GM18873 (cell line): ENCODE measurements around the gene HIF1A.
"Not testable (repeated sequence)": the region's sequence is repeated elsewhere in the genome, so short reads cannot be mapped to it uniquely, and the experiment has no call there.

Experiments used
- ATAC-seq: cut with Tn5 transposase; IDR thresholded peaks from one replicate; pipeline ENCODE4 v1.9.1; 2021; ENCODE audit warnings: mild to moderate bottlenecking, moderate library complexity, moderate number of reproducible peaks; ENCODE audit not compliant: unreplicated experiment, low FRiP score

HIF1A gene

DNA sequence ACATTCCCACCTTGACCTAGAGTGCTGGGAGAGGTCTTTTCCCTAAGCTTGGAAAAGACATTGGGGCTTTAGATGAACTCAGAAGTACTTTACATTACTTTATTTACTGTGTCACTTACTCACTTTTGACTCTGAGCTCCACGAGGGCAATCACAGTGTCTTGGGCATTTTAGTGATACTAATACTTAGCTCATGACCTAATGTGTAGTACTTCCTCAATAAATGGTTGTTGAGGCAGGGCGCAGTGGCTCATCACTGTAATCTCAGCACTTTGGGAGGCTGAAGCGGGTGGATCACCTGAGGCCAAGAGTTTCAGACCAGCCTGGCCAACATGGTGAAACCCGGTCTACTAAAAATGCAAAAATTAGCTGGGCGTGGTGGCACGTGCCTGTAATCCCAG lies 47.1 kb downstream of the HIF1A start:
- no peak for ATAC-seq

DNA sequence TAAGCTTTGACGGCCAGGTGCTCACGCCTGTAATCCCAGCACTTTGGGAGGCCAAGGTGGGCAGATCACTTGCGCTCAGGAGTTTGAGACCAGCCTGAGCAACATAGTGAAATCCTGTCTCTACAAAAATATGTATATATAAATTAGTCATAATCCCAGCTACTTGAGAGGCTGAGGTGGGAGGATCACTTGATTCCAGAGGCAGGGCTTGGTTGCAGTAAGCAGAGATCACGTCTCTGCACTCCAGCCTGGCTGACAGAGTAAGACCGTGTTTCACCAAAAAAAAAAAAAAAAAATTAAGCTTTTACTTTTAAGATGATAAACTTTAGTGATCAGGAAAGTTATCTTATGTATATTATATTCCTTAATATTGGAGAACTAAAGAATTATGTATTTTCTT lies 48.9 kb downstream of the HIF1A start:
- no peak for ATAC-seq

DNA sequence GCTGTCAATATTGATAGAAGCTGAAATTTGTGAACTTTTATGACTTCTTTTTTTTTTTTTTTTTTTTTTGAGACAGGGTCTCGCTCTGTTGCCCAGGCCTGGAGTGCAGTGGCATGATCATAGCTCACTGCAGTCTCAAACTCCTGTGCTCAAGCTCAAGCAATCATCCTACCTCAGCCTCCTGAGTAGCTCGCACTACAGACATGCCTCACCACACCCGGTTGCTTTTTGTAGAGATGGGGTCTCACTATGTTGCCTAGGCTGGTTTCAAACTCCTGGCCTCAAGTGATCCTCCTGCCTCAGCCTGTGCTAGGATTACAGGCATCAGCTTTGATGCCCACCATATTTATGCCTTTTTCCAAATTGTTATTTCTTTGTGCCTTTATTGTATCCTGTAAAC lies 51.0 kb downstream of the HIF1A start:
- not testable (repeated sequence) for ATAC-seq

DNA sequence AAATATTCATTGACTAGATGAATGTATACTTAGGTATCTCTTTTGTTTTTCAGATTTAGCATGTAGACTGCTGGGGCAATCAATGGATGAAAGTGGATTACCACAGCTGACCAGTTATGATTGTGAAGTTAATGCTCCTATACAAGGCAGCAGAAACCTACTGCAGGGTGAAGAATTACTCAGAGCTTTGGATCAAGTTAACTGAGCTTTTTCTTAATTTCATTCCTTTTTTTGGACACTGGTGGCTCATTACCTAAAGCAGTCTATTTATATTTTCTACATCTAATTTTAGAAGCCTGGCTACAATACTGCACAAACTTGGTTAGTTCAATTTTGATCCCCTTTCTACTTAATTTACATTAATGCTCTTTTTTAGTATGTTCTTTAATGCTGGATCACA lies 51.6 kb downstream of the HIF1A start:
- ATAC-seq, result no peak

DNA sequence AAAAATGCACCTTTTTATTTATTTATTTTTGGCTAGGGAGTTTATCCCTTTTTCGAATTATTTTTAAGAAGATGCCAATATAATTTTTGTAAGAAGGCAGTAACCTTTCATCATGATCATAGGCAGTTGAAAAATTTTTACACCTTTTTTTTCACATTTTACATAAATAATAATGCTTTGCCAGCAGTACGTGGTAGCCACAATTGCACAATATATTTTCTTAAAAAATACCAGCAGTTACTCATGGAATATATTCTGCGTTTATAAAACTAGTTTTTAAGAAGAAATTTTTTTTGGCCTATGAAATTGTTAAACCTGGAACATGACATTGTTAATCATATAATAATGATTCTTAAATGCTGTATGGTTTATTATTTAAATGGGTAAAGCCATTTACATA lies 52.0 kb downstream of the HIF1A start:
- ATAC-seq, result no peak

DNA sequence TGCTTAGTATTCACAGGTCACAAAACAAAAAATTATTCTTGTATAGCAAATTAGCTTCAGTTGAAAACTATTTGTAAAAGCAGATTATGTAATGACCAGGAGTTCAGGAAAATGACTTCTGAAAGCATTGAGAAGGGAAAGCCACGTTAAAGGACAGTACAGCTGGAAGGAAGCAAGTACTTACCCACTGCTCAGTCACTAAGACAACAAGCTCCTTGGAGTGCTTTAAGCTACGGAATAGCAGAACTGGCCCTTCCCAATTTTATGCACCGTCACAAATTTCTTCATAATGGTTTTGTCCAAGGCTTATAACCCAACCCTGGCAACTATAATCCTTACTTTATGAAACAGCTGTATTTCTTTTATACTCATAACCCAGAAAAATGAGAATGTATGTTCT lies 54.0 kb downstream of the HIF1A start:
- no peak for ATAC-seq

DNA sequence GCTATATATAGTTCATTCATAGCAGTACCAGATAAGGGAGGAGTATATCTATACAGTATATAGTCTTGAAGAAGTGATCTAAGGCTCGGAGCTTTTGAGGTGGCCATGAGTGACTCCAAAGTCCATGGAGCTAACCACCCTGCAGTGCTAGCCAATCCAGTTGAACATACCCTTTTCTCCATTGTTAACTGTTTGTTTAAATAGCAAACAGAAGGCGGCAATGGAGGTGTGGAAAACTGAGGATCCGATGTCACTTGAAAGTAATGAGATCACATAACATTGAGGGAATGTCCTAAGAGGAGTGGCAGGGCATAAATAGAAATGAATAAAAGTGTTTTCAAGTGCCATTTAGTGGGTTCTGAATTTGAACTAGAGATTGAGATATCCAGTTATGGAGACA lies 54.6 kb downstream of the HIF1A start:
- ATAC-seq, result no peak

DNA sequence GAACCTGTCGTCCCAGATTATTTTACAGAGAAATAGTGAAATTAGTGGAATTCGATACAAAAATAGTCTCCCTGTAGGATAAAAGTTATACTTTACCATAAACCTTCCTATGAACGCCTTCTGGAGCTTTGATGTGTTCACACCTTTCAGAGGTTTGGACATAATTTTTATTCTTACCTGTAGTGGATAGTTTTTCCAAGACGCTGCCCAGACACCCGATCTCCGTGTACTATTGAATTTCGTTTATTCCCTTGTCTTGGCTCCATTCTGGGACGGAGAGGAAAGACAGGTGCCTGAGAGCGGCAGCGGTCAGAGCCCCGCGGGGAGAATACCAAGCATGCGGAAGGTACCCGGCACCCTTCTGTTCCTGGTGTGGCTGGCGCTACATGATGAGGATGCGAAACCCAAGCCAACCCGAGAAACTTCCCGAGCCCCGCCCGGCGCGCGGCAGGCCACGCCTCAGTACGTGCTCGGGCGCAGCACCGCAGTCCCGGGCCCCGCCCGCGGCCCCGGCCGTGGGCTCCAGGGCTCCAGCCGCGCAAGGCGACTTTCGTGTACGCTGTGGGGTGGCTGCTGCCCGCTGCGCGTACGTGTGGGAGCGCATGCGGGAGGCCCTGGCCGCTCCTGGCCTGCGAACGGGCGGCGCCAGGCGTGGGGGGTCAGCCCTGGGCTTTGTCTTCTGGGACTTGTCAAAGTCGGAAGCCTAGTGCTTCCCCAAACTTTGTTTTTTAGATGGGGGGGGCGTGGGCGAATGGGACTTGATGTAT lies 55.6 kb downstream of the HIF1A start:
- peak; percentile 91 for ATAC-seq

DNA sequence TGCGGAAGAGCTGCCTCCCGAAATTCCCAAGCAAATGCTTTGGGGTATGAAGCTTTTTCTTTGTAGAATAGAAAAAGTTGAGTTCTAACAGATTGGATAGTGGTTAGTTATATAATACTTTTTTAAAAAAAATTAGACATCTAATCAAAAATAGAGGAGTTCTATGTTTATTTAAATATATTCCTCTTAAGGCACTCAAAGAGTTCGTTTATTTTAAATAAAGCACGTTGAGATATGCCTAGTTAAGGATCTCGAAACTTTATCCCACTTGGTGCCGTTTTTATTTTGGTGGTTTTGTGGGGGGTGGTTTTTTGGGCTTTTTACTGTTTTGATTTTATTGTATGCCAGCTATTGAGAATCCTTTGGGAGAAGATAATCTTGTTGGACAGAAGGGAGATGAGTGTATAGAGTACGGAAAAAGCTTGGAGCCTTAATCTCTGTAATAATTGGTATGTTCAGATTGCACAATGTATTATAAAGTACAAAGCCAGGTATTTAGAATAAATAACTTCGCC lies 56.2 kb downstream of the HIF1A start:
- no peak for ATAC-seq

DNA sequence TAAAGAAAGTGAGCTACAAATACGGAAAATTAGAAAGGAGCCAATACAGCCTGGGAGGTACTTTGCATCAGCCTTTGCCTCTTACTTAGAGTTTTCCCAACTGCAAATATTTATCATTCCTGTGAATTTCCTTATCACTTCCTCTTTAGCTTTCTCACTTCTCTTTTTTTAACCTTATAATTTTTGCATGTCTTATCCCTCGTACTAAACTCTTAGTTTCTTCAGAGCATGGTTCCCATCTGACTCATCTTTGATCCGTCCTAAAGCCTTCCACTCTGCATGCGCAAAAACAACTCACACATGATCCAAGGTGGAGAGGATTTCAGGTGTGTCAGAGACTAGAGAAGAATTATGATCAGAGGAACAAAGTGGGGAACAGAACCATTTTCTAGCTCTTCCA lies 57.3 kb downstream of the HIF1A start:
- peak; percentile 37 for ATAC-seq

DNA sequence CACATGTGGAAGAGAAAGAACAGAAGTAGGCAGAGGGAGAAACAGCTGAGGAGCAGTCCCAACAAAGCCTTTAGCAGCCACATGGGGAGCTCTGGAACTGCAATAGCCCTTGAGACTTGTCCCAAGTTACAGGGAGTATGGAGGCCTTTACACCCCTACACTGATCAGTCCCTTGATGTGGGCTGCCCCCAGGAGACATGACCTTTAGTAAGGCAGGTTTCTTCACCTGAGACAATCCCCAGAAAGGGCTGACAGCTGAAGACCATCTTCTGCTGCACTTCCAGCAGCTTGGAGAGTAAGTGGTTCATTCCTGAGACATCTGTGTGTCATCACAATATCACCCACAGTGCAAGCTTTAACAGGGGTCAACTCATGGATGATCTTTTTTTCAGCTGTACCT lies 58.3 kb downstream of the HIF1A start:
- no peak for ATAC-seq

DNA sequence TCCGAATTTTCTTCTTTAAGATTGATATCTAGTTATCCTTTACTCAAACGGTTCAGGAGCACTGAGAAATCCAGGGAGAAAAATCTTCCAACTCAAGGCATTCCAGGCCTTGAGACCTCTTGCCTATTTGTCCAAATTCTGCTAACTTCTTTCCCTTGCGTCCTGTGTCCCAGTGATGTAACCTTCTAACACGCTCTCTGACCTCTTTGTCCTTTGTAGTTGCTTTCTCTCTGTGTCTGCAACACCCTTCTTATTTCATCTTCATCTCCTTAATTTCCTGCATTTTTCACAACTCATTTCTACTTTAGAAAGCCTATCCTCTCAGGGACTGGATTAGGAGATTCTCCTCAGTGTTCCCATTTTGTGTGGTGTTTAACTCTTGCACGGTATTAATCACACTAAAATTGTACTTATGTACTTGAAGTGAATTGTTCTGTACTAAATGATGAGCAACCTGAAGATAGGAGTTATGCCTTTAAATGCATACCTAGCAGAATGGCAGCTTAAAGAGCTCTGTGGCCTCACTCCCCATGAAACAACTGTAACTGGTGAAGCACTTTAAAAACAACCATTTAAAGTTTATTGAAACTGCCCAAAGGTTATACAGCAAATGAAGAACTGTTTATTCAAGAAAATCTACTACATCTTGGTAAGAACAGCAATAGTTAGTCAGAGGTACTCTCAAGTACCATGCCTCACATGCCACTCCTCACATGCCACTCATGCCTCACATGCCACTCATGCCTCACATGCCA lies 59.5 kb downstream of the HIF1A start:
- no peak for ATAC-seq

DNA sequence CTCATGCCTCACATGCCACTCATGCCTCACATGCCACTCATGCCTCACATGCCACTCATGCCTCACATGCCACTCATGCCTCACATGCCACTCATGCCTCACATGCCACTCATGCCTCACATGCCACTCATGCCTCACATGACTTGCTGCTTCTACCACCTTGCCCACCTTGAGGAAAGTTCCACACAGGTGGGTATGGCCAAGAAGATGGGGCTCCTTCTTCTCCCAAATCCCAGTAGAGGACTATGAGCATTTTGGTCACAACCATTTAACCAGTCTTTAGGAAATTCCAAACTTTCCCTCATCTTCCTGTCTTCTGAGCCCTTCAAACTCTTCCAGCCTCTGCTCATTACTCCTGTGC lies 60.0 kb downstream of the HIF1A start:
- ATAC-seq, result not testable (repeated sequence)

DNA sequence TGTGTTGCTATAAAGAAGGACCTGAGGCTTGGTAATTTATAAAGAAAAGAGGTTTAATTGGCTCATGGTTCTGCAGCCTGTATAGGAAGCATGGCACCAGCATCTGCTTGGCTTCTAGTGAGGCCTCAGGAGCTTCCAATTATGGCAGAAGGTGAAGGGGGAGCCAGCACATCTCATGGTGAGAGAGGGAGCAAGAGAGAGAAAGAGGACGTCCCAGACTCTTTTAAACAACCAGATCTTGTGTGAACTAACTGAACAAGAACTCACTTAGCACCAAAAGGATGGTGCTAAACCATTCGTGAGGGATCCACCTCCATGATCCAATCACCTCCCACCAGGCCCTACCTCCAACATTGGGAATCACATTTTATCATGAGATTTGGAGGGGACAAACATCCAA lies 60.8 kb downstream of the HIF1A start:
- ATAC-seq, result no peak

DNA sequence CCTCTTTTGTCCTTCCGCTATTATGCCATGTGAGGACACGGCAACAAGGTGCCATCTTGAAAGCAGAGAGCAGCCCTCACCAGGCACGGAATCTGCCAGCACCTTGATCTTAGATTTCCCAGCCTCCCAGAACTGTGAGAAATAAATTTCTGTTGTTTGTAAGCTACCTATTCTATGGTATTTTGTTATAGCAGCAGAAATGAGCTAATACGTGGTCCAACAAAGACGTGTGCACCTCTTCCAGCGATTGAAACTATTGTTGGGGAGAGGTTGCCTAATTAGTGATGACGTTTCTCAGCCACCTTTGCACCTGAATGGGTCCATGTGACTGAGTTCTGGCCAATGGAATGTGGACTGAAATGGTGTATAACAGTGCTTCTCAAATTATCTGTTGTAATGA lies 64.6 kb downstream of the HIF1A start:
- no peak for ATAC-seq

DNA sequence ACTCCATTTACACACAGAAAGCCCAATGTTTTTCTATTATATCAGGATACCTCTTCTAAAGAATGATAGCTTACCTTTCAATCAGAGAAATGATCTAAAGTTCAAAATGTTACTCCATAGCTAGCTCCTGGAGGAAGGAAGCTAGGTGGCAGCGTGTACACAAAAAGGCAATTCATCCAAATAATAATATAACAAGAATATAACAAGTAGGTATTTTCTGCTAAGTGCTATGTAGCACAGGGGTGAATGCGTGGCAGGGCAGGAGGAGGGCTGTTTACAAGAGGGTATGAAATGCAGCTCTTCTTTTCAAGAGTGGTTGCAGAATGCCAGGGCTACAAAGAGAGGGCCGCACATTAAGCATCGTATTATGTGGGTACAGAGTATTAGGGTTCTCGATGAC lies 66.2 kb downstream of the HIF1A start:
- no peak for ATAC-seq

DNA sequence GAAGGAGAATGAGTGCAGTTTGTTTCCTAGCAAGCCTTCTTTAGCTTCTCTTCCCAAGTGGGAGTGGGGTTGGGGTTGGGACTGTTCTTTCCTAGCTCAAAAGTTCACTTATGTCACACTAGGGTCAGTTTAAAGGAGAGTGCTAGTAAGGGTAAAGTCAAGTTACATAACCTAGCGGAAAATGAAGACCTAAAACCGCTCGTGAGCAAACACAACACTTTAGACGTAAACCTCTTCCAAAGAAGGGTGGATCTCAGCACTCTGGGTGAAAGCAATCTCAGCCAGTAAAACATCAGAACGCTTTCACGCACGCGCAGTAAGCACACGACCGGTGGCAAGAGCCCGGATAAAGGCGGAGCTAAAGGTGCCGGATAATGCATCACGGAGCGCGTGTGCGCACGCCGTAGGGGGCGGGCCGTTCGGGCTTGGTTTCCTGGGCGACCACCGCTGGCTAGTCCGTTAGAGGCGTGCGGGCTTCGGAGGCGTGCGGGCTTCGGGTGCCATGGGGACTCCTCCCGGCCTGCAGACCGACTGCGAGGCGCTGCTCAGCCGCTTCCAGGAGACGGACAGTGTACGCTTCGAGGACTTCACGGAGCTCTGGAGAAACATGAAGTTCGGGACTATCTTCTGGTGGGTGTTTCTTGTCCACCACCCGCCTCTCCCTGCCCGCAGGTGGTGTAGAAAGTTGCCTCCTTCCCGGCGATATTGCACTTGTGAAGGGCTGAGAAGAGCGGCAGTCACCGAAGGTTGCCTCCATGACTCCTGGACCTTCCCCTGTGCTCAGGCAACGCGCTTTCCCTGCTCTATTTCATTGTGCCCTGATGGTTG lies 66.9 kb downstream of the HIF1A start, which contains the start of gene SNAPC1:
TSS of gene SNAPC1 (plus strand) at position 462 of the 828 bp plus-strand sequence. CDS start at position 503, 41 bp downstream.
- ATAC-seq, result peak; percentile 95

DNA sequence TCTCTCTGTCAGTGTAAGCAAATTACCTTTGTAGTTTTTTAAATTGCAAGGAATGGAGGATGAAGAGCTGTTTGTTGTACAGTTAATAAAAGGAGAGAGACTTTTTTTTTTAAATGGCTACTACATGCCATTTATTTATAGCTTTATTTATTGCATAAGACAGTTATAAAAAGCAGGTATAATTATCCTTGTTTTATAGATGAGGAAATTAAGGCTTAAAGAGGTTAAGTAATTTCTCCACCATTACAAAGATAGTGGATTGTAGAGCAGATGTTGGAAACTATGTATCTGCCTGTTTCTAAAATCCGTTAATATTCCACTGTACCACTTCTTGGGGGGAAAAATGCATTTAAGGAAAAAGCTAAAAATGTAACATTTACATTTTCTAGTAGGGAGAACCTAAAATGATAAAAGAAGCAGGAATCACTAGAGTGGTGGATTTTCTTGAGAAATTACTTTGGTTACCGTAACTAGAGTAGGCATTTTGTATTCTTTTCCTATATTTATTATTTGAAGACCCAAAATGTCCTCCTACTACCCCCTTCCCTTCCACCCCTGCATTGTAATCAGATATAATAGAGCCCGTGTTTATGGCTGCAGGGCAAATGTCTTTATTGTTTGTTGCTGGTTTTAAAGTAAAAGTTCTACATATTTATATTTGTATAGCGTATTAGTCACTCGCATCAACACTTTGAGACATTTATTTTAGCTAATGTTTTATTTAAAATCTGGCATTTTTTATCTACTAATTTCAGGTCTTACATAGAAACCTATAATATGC lies 69.2 kb downstream of the HIF1A start:
- ATAC-seq, result no peak

DNA sequence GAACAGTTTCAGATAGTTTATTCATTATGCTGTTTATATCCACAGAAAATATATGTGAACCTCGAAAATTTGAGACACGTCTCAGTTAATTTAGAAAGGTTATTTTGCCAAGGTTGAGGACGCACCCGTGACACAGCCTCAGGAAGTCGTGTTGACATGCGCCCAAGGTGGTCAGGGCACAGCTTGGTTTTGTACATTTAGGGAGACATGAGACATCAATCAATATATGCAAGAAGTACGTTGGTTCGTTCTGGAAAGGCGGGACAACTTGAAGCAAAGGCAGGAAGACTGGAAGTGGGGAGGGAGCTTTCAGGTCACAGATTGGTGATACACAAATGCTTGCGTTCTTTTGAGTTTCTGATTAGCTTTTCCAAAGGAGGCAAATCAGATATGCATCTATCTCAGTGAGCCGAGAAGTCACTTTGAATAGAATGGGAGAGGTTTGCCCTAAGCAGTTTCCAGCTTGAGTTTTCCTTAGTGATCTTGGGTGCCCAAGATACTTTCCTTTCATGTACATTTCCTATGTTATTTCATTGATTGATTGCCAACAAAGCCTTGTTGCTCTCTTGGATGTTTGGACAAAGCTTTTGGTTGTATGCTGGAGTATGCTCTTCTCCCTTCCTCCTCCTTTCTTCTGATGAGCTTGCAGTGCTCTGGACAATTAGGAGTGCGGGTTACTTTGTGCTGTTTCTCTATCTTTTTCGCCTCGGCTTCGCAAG lies 70.1 kb downstream of the HIF1A start:
- no peak for ATAC-seq

DNA sequence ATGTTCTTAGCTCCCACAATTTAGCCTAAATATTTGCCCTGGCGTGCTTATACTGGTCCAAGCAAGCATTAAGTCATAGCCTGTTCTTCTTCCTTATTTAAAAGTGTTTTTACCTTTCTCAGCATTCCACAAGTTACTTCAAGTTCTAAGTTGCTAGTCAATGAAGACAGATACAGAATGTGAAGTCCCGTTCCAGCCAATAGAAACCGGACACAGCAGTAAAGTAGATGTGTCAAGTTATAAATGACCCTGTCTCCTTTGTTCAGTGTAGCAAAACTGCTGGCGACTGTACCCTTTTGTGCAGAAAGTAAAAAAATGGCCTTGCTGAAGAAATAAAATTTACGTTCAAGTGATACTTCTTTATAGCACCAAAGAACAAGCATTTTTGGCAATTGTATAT lies 70.8 kb downstream of the HIF1A start:
- no peak for ATAC-seq
